Lower leg skin (tissue), 3 donors: Measurements from ENCODE around the gene HCN4.

ENCODE experiments used
- CTCF ChIP-seq, 3 donors: fragments of 450-650 bp; IDR thresholded peaks; one replicate each; pipeline ENCODE4 v1.5.1; 2016; ENCODE audit warnings: antibody characterized with exemption in 3 of 3, mild to moderate bottlenecking in 3 of 3, moderate library complexity in 2 of 3
- POLR2A ChIP-seq, 2 donors: fragments of 450-650 bp; IDR thresholded peaks; one replicate each; pipeline ENCODE4 v1.6.1; 2016 to 2017; ENCODE audit warnings: antibody characterized with exemption in 2 of 2, mild to moderate bottlenecking in 1 of 2, moderate library complexity in 1 of 2

GRCh38 chr15:73414876-73415275 is 46.1 kb upstream of the HCN4 start:
- TF ChIP-seq CTCF (IDR thresholded peaks at IDR 0.05) (no peak), POLR2A (IDR thresholded peaks at IDR 0.05) (no peak)
